GM12878 (cell line): ENCODE data around the gene MSL3. TPM values are rescaled to one million over a fixed set of nuclear protein-coding genes. Genes with fewer than 3 reads are reported as not detected.

Experiments used
- ATF2 ChIP-seq: IDR thresholded peaks from 2 replicates; pipeline ENCODE4 v1.6.1; 2012; ENCODE audit warnings: low read length, inconsistent platforms
- BHLHE40 ChIP-seq, 2 experiments: fragments of 450-650 bp in 1 of 2; IDR thresholded peaks; 2 replicates each; pipeline ENCODE4 v1.6.1; 2011 to 2017; ENCODE audit warnings: low read depth in 2 of 2, borderline replicate concordance in 1 of 2, improper control_type of control experiment in 1 of 2, low read length in 1 of 2, mild to moderate bottlenecking in 1 of 2
- CBX3 ChIP-seq: fragments of 200-600 bp; sonication (generic); IDR thresholded peaks from 2 replicates; pipeline ENCODE4 v1.6.1; 2016; ENCODE audit warnings: low read depth, borderline replicate concordance
- CEBPB ChIP-seq, 2 experiments: fragments of 150-350 bp in 1 of 2; IDR thresholded peaks; 2 replicates each; pipeline ENCODE4 v1.6.1; 2012 to 2014; ENCODE audit warnings: low read depth in 2 of 2, low read length in 2 of 2, borderline replicate concordance in 1 of 2, inconsistent platforms in 1 of 2
- CHD1 ChIP-seq: IDR thresholded peaks from 2 replicates; pipeline ENCODE4 v1.6.1; 2012; ENCODE audit warnings: low read depth, low read length, improper control_type of control experiment
- CHD4 ChIP-seq: fragments of 200-600 bp; sonication (generic); IDR thresholded peaks from 2 replicates; pipeline ENCODE4 v1.6.1; 2016; ENCODE audit warnings: mild to moderate bottlenecking
- DPF2 ChIP-seq: fragments of 450-650 bp; IDR thresholded peaks from 2 replicates; pipeline ENCODE4 v1.6.1; 2017; ENCODE audit warnings: mild to moderate bottlenecking
- FOXM1 ChIP-seq: IDR thresholded peaks from 2 replicates; pipeline ENCODE4 v1.6.1; 2012; ENCODE audit warnings: low read depth, mild to moderate bottlenecking, inconsistent platforms, low read length, moderate library complexity
- HSF1 ChIP-seq: fragments of 150-350 bp; IDR thresholded peaks from 2 replicates; pipeline ENCODE4 v1.6.1; 2014; ENCODE audit warnings: mild to moderate bottlenecking, low read depth, low read length
- MYB ChIP-seq: fragments of 150-350 bp; IDR thresholded peaks from 2 replicates; pipeline ENCODE4 v1.6.1; 2014; ENCODE audit warnings: mild to moderate bottlenecking, low read depth, low read length, borderline replicate concordance
- PAX8 ChIP-seq: fragments of 450-650 bp; IDR thresholded peaks from 2 replicates; pipeline ENCODE4 v1.6.1; 2017; ENCODE audit warnings: mild to moderate bottlenecking, moderate library complexity
- POLR2A ChIP-seq: IDR thresholded peaks from 2 replicates; pipeline ENCODE4 v1.6.1; 2011; ENCODE audit warnings: low read depth, mild to moderate bottlenecking, low read length
- RELA ChIP-seq: fragments of 450-650 bp; IDR thresholded peaks from 2 replicates; pipeline ENCODE4 v1.8.0; 2014; ENCODE audit warnings: borderline replicate concordance; ENCODE audit not compliant: partially characterized antibody
- TCF12 ChIP-seq: IDR thresholded peaks from 2 replicates; pipeline ENCODE4 v1.6.1; 2011; ENCODE audit warnings: low read depth, mild to moderate bottlenecking, low read length
- polyA plus RNA-seq, 11 experiments: library from polyadenylated mRNA; depleted of rRNA in 4 of 11; unstranded in 6 of 11; stranded (reverse) in 5 of 11; fragments of >200 nt; fragmentation: Nextera tagmentation in 4 of 11; fragmentation: Illumina TruSeq in 1 of 11; extraction: Ambion mirVana in 4 of 11; extraction: Trizol in 1 of 11; gene quantifications; 1 replicate in 1 of 11; 2 replicates in 10 of 11; pipeline versions ENCODE4 v1.2.1 to v1.2.3, GENCODE V29; 2011 to 2016; ENCODE audit warnings: inconsistent platforms in 2 of 11, missing spikeins in 2 of 11, low read depth in 1 of 11
- total RNA-seq, 4 experiments: library from RNA; depleted of rRNA in 3 of 4; stranded (reverse); fragments of >200 nt in 3 of 4; fragmentation: Illumina TruSeq in 1 of 4; extraction: Trizol in 1 of 4; gene quantifications; 2 replicates each; pipeline versions ENCODE4 v1.2.1 to v1.2.3, GENCODE V29; 2013 to 2021

Gene MSL3
- total and polyA plus RNA-seq, 10 of the 15 experiments (the other 5 are each of a cell fraction or from before 2014, with no cell fraction given), result 28.4 to 438 (median 40.7) TPM

DNA sequence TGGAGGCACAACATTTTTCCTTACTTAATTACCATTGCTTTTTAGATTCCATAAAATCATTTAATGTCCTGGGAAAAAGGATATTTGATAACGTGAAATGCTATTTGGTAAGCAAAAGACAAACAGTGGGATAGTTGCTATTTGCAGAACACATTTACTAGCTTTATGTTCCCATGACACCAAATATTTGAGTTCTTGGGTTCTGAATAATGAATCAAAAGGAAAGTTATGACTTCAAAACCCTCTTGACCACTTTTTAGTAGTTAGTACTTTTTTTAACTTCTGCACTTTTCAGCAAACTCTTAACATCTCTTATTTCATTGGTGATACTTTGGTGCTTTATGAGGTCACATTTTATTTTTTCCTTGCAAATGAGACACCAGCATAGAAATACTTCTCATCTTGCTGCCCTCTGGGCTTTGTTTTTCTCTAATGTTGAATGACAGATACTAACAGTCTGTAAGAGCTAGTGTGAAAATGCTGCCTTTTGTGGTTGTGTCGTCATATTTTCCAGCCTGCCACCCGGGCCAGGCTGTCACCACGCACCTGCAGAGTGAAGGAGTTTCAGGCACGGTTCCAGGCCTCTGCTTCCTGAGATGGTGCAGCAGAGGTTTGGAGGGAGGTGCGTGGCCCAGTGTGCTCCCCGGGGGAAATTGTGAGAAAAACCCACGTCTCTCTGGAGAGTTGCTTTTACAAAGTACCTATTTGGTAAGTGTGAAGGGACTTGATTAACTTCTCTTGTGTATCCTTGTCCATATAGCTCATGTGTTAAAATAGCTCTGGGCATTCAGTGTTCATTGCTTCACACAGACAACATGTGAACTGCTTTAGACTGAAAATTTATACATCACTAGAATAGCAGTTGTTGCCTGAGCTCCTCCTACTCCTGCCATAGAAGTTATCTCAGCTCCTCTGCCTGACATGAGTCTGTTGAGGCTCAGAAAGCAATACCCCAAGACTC is 34.7 kb downstream of the MSL3 start (continued):
- TF ChIP-seq MYB (peak; percentile 79; the same call in 1 of the 2 replicates), BHLHE40 (IDR thresholded peaks at IDR 0.05; ENCODE audit: borderline replicate concordance in 1 of 2, low read depth in 2 of 2, low read length in 1 of 2) (peak; percentile 90 to 94), POLR2A (0 out of 2 replicates have a peak, but pooled peaks have one; percentile 27), CHD4 (no peak), RELA (peak; percentile 66), CEBPB (IDR thresholded peaks at IDR 0.05; ENCODE audit: borderline replicate concordance in 1 of 2, low read depth in 2 of 2, low read length in 2 of 2) (no peak; a peak in 1 of 4 replicates), CBX3 (no peak), PAX8 (no peak), HSF1 (no peak), ATF2 (peak; percentile 93), CHD1 (no peak), DPF2 (peak; percentile 94), FOXM1 (peak; percentile 94), TCF12 (peak; percentile 95)
